HepG2 (cell line): ENCODE data around the gene PPP3R1. TPM values are rescaled to one million over a fixed set of nuclear protein-coding genes. Genes with fewer than 3 reads are reported as not detected.
A peak's percentile ranks its signal among the peaks of the same experiment; 100 is the strongest.

Experiments
- ATAC-seq: fragments of 200-7000 bp; cut with Tn5 transposase; 3 replicates; pipeline ENCODE4 v1.9.1; 2020; ENCODE audit warnings: mild to moderate bottlenecking, moderate library complexity
- BruUV-seq: library from RNA; stranded (reverse); fragments of 400-500 nt; replicated peaks from 2 replicates; lab custom pipeline; 2021; lab: Mats Ljungman, UMichigan
- CTCF ChIA-PET: fragments of 300-600 bp; formaldehyde crosslinking; extraction: SDS; loops from one replicate; lab custom pipeline; 2021; ENCODE audit warnings: low total read pairs, inconsistent platforms, low intra/inter-chr PET ratio; lab: Yijun Ruan, JAX
- POLR2A ChIA-PET: fragments of 350-600 bp; sonication (Branson Sonifier 250); formaldehyde crosslinking; loops from one replicate; lab custom pipeline; 2020; ENCODE audit warnings: antibody characterized with exemption, inconsistent platforms; lab: Yijun Ruan, JAX
- DNase-seq: peaks from one replicate; pipeline ENCODE4 v3.0.0-alpha.2; 2015; ENCODE audit warnings: low spot score
- FAIRE-seq: peaks from 3 replicates; lab custom pipeline; 2011; peaks lifted over from hg19 to GRCh38; lab: Jason Lieb, UNC
- H2AFZ ChIP-seq: one replicate; pipeline ENCODE4 v1.6.1; 2011; ENCODE audit warnings: low read length, inconsistent platforms
- H3K27ac ChIP-seq: fragments of 300-600 bp; 3 replicates; pipeline ENCODE4 v1.8.0; 2011; ENCODE audit warnings: mixed run types, mild to moderate bottlenecking, mixed read lengths, low read length, inconsistent platforms; ENCODE audit not compliant: insufficient read depth; ENCODE audit errors: extremely low read length
- H3K27me3 ChIP-seq, 2 experiments: fragments of 200-600 bp in 1 of 2; 2 replicates in 1 of 2; 3 replicates in 1 of 2; pipeline versions ENCODE4 v1.6.0 to v1.8.0; 2011; ENCODE audit warnings: low read length in 2 of 2, mild to moderate bottlenecking in 2 of 2, moderate library complexity in 2 of 2, inconsistent platforms in 1 of 2; ENCODE audit not compliant: insufficient read depth in 2 of 2, control insufficient read depth in 1 of 2
- H3K36me3 ChIP-seq, 2 experiments: fragments of 200-600 bp in 1 of 2; replicated peaks in 1 of 2; 2 replicates in 1 of 2; 3 replicates in 1 of 2; pipeline versions ENCODE4 v1.5.1 to v1.8.0; 2011; ENCODE audit warnings: low read length in 2 of 2, inconsistent platforms in 1 of 2; ENCODE audit not compliant: insufficient read depth in 2 of 2, control insufficient read depth in 1 of 2
- H3K4me1 ChIP-seq: 2 replicates; pipeline ENCODE4 v1.5.1; 2012; ENCODE audit warnings: low read length, inconsistent platforms; ENCODE audit not compliant: insufficient read depth
- H3K4me2 ChIP-seq: 2 replicates; pipeline ENCODE4 v1.6.0; 2011; ENCODE audit warnings: low read depth, low read length, inconsistent platforms
- H3K4me3 ChIP-seq, 3 experiments: fragments of 200-600 bp in 1 of 3; sonication (generic), shearing (Covaris generic) in 1 of 3; replicated peaks in 1 of 3; 2 replicates each; pipeline ENCODE4 v1.5.1; 2011 to 2016; ENCODE audit warnings: low read length in 3 of 3, inconsistent platforms in 2 of 3, low read depth in 2 of 3, mild to moderate bottlenecking in 2 of 3, control low read depth in 1 of 3, mixed read lengths in 1 of 3; ENCODE audit not compliant: insufficient read depth in 1 of 3
- H3K79me2 ChIP-seq: one replicate; pipeline ENCODE4 v1.6.1; 2011; ENCODE audit warnings: low read length, inconsistent platforms; ENCODE audit not compliant: insufficient read depth
- H3K9ac ChIP-seq: 2 replicates; pipeline ENCODE4 v1.6.0; 2011; ENCODE audit warnings: mild to moderate bottlenecking, low read depth, low read length, inconsistent platforms; ENCODE audit not compliant: insufficient read depth
- H3K9me3 ChIP-seq: 2 replicates; pipeline ENCODE4 v1.5.1; 2012; ENCODE audit warnings: mild to moderate bottlenecking, low read length
- H4K20me1 ChIP-seq: 2 replicates; pipeline ENCODE4 v1.6.0; 2011; ENCODE audit warnings: inconsistent platforms, mild to moderate bottlenecking, low read length, moderate library complexity; ENCODE audit not compliant: insufficient read depth
- ELF1 ChIP-seq: sonication (generic); formaldehyde crosslinking; IDR thresholded peaks from 2 replicates; pipeline ENCODE4 v1.4.0; 2020; ENCODE audit warnings: missing genetic modification reagents
- JDP2 ChIP-seq: sonication (generic); formaldehyde crosslinking; IDR thresholded peaks from 2 replicates; pipeline ENCODE4 v1.8.1; 2022; ENCODE audit warnings: missing genetic modification reagents, borderline replicate concordance
- SNAI1 ChIP-seq: sonication (generic); formaldehyde crosslinking; IDR thresholded peaks from 2 replicates; pipeline ENCODE4 v1.5.0; 2020; ENCODE audit warnings: mild to moderate bottlenecking, missing genetic modification reagents, borderline replicate concordance
- STAT5B ChIP-seq: sonication (generic); formaldehyde crosslinking; IDR thresholded peaks from 2 replicates; pipeline ENCODE4 v1.4.0; 2020; ENCODE audit warnings: missing genetic modification reagents
- ZNF501 ChIP-seq: sonication (generic); formaldehyde crosslinking; IDR thresholded peaks from 2 replicates; pipeline ENCODE4 v1.5.1; 2020; ENCODE audit warnings: mild to moderate bottlenecking, moderate library complexity, missing genetic modification reagents
- ZNF747 ChIP-seq: sonication (generic); formaldehyde crosslinking; IDR thresholded peaks from 2 replicates; pipeline ENCODE4 v1.8.1; 2023; ENCODE audit warnings: missing genetic modification reagents, mild to moderate bottlenecking, borderline replicate concordance
- ZNF816 ChIP-seq: sonication (generic); formaldehyde crosslinking; IDR thresholded peaks from 2 replicates; pipeline ENCODE4 v1.8.0; 2022; ENCODE audit warnings: missing genetic modification reagents, mild to moderate bottlenecking, borderline replicate concordance
- WGBS: methylation state at CpG from one replicate; pipeline ENCODE4 v1.1.6; 2017; ENCODE audit warnings: low lambda C conversion rate; 5-methylcytosine and 5-hydroxymethylcytosine counted together
- in situ Hi-C: cut with HindIII; loops from 2 replicates; pipeline ENCODE4 v1.10.0; 2017; ENCODE audit warnings: low pct_unique_long_range_greater_than_20kb; ENCODE audit not compliant: extremely low pct_ligation_motif_present
- intact Hi-C: fragments of 100-400 bp; cut with micrococcal nuclease; formaldehyde crosslinking; loops from one replicate; pipeline ENCODE4 v1.10.0; 2022; ENCODE audit not compliant: unreplicated experiment
- polyA plus RNA-seq, 8 experiments: library from polyadenylated mRNA; depleted of rRNA in 3 of 8; stranded (reverse) in 7 of 8; unstranded in 1 of 8; fragments of >200 nt; fragmentation: Illumina TruSeq in 4 of 8; extraction: Trizol in 4 of 8; gene quantifications; 2 replicates each; pipeline versions ENCODE4 v1.2.1 to v1.2.3, GENCODE V29; 2011 to 2016; ENCODE audit warnings: low read depth in 4 of 8, missing spikeins in 1 of 8, mixed read lengths in 1 of 8; ENCODE audit not compliant: insufficient read depth in 1 of 8
- total RNA-seq, 5 experiments: library from RNA; depleted of rRNA; stranded (reverse); fragments of >200 nt; fragmentation: Illumina TruSeq; extraction: Trizol; gene quantifications; 2 replicates each; pipeline ENCODE4 v1.2.3, GENCODE V29; 2016; ENCODE audit warnings: low read depth in 1 of 5
- TF ChIP-seq, protein P1 (sequence below): sonication (generic); formaldehyde crosslinking; IDR thresholded peaks from 2 replicates; pipeline ENCODE4 v1.5.1; 2020; ENCODE audit warnings: mild to moderate bottlenecking, missing genetic modification reagents, moderate library complexity
- TF ChIP-seq, protein P2 (sequence below): sonication (generic); formaldehyde crosslinking; IDR thresholded peaks from 2 replicates; pipeline ENCODE4 v1.4.0; 2020; ENCODE audit warnings: missing genetic modification reagents, borderline replicate concordance
- TF ChIP-seq, protein P3 (sequence below): sonication (generic); formaldehyde crosslinking; conservative IDR thresholded peaks from 2 replicates; pipeline ENCODE4 v1.4.0; 2020; ENCODE audit warnings: missing genetic modification reagents

PPP3R1 gene
- total and polyA plus RNA-seq, 2 of the 13 experiments (the other 11 are each of a cell fraction or from before 2014, with no cell fraction given): 11.6 to 25.7 TPM

DNA sequence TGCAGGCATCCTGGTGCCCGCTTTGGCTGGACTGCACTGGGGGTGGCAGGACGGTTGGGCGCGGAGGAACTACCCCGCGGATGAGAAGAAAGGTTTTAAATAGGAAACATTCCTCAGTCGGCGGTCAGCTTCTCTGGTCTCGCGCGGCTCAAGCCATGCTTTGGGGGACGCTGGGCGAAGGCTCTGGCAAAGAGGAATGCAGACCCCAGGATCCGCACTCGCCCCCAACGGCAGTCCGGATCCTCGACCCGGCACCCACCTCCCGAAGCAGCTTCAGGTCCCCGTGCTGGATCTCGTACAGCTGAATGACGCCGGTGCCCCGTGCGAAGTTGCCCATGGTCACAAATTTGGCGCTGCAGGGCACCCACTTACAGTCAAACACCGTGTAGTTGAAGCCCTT, 95.3 kb downstream of the PPP3R1 start:
- Histone ChIP-seq H4K20me1 (no peaks in the 10 kb centered on the region), H3K79me2 (peaks cover 39% of the 10 kb centered on the region), H3K9ac (peak overlapping the region; percentile 91), H3K27me3 (no peaks in the 10 kb centered on the region; a peak in 1 of 5 replicates), H3K36me3 (peaks cover 10 to 19% of the 10 kb centered on the region in 2 experiments), H3K27ac (peak overlapping the region; percentile 90), H3K4me1 (peaks cover 17% of the 10 kb centered on the region; the same call in 1 of the 2 replicates), H2AFZ (peak overlapping the region; percentile 94), H3K4me2 (peak overlapping the region; percentile 72), H3K9me3 (no peaks in the 10 kb centered on the region), H3K4me3 (peak overlapping the region; percentile 82 to 91 (median 82))
- FAIRE-seq (no peak), ATAC-seq (peak; percentile 68), DNase-seq (no peak)
- WGBS: 0% methylated on average over 8 of the region's 28 CpGs
- CTCF ChIA-PET: no interaction called here
- intact Hi-C loops (loop anchor here (1.0 to 5.0 kb wide), 2 partner anchors 40 to 95 kb away; partner anchors contain the start of gene PPP3R1), in situ Hi-C loops (no loop called here)
- POLR2A ChIA-PET: interaction anchor here (1.0 to 2.1 kb wide), 6 partner anchors 11 to 96 kb away, joined by 3 to 26 read pairs (median 9); partner anchors contain the start of genes C1D and PPP3R1
- TSS peak; percentile 80 for BruUV-seq
- TF ChIP-seq SNAI1 (CRISPR knock-in tag) (no peak), ELF1 (no peak), ZNF747 (CRISPR knock-in tag) (no peak), ZNF501 (CRISPR knock-in tag) (no peak), JDP2 (CRISPR knock-in tag) (no peak), ZNF816 (CRISPR knock-in tag) (0 out of 2 replicates have a peak, but pooled peaks have one; percentile 64), STAT5B (CRISPR knock-in tag) (no peak)
- TF ChIP-seq, protein P1, sequence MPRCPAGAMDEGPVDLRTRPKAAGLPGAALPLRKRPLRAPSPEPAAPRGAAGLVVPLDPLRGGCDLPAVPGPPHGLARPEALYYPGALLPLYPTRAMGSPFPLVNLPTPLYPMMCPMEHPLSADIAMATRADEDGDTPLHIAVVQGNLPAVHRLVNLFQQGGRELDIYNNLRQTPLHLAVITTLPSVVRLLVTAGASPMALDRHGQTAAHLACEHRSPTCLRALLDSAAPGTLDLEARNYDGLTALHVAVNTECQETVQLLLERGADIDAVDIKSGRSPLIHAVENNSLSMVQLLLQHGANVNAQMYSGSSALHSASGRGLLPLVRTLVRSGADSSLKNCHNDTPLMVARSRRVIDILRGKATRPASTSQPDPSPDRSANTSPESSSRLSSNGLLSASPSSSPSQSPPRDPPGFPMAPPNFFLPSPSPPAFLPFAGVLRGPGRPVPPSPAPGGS (CRISPR knock-in tag): no peak
- TF ChIP-seq, protein P2, sequence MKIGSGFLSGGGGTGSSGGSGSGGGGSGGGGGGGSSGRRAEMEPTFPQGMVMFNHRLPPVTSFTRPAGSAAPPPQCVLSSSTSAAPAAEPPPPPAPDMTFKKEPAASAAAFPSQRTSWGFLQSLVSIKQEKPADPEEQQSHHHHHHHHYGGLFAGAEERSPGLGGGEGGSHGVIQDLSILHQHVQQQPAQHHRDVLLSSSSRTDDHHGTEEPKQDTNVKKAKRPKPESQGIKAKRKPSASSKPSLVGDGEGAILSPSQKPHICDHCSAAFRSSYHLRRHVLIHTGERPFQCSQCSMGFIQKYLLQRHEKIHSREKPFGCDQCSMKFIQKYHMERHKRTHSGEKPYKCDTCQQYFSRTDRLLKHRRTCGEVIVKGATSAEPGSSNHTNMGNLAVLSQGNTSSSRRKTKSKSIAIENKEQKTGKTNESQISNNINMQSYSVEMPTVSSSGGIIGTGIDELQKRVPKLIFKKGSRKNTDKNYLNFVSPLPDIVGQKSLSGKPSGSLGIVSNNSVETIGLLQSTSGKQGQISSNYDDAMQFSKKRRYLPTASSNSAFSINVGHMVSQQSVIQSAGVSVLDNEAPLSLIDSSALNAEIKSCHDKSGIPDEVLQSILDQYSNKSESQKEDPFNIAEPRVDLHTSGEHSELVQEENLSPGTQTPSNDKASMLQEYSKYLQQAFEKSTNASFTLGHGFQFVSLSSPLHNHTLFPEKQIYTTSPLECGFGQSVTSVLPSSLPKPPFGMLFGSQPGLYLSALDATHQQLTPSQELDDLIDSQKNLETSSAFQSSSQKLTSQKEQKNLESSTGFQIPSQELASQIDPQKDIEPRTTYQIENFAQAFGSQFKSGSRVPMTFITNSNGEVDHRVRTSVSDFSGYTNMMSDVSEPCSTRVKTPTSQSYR (CRISPR knock-in tag): no peak
- TF ChIP-seq, protein P3, sequence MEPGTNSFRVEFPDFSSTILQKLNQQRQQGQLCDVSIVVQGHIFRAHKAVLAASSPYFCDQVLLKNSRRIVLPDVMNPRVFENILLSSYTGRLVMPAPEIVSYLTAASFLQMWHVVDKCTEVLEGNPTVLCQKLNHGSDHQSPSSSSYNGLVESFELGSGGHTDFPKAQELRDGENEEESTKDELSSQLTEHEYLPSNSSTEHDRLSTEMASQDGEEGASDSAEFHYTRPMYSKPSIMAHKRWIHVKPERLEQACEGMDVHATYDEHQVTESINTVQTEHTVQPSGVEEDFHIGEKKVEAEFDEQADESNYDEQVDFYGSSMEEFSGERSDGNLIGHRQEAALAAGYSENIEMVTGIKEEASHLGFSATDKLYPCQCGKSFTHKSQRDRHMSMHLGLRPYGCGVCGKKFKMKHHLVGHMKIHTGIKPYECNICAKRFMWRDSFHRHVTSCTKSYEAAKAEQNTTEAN (CRISPR knock-in tag): no peak
